ENCODE results near the gene PROK2.

PROK2 gene

GRCh38 chr3:71786217-71786549 is 1.2 kb upstream of the PROK2 start:
- no peak for DNase-seq

DNA sequence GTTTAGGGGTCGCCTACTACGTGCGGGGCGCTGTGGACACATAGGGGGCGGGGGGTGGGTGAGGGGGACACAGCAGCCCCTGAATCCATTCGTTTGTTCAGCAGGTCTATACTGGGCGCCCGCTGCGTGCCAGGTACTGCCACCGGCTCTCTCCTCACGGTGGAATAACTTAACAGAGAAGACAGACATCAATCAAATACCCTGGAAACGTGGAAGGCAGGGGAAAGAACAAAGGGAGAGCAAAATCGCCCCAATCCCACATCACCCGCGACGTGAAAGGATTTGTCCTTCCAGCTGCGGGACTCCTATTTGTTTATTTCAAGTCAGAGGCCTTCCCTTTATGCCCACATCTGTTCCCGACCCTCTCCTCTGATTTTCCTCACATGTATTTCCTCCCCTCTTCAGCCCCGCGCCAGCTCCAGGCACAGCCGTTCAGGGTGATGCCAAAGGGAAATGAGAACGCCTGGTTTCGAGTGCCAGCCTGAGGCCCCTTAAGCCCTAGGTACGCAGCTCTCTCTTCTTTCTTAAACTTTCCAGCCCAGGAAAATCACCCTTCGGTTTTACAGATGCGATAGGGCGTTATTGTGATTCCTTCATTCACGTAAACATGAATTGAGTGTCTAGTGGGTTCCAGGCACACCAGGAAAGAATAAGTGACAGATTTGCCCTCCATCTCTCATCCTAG is 726 bp upstream of the PROK2 start:
- no peak for DNase-seq

- DNase-seq = no peak
These were observed 591 bp downstream of the PROK2 start for GRCh38 chr3:71784201-71784913.

GRCh38 chr3:71783152-71783551 is 1.8 kb downstream of the PROK2 start:
- DNase-seq = no peak

DNA sequence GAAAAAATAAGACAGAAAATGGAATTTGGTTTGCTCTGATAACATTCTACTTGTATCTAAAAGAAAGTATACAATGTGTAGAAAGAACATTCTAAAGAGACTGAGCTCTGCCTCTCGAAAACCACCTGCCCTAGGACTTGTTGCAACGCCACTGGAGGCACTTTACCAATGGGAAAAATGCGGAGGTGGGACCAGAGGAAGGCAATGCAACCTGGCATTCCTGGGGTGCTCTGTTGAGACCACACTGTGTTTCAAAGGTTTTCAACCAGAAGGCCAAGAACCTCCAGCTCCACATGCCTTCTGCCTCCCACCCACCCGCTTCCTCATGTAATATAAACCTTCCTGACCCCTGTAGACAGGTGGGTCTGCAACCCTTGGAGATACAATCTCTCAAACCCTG is 4.5 kb downstream of the PROK2 start:
- DNase-seq = no peak

DNA sequence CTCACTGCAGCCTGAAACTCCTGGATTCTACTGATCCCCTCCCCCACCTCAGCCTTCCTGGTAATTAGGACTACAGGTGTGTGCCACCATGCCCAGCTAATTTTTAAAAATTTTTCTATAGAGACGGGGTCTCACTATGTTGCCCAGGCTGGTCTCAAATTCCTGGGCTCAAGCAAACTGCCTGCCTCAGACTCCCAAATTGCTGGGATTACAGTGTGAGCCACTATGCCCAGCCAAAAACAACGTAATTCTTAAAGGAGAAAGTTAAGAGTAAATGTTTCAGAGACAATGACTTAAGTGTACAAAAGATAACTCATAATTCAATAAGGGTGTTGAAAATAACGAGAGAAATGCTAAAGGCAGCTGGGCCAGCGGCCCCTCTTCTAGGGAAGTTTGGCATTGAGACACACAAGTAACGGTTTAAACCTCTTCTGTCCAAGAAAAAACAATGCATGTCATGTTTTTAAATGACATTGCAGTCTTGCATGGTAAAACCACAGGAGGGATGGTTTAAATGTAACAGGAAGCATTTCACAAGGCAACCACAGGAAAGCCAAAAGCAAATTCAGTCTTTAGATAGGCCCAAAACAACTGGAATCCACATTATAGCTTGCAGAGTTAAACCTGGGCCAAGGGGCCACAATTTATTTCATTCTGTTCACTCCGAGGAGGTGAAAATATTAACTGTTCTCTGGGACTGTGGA is 5.1 kb downstream of the PROK2 start:
- no peak for DNase-seq

DNA sequence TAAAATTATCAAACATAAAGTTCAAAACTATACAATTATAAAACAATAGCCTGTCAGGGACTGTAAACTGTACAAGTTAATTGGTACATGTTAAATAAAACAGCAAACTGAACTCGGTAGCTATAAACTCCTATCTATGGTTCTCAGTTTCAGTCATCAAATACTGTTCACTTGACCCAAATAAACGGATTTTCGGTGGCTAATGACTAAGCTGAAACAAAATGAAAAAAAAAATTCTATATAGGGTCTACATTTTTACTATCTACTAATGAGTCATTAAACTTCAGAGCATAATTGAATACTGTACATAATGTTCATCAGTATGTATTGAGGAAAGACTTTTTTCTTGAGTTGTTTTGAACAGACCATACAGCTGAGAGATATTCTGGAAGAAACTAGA is 6.6 kb downstream of the PROK2 start:
- no peak for DNase-seq

- DNase-seq = no peak
These were observed 8.4 kb downstream of the PROK2 start for GRCh38 chr3:71776538-71776937.

GRCh38 chr3:71771884-71772283 is 13.1 kb downstream of the PROK2 start:
- DNase-seq = no peak

DNA sequence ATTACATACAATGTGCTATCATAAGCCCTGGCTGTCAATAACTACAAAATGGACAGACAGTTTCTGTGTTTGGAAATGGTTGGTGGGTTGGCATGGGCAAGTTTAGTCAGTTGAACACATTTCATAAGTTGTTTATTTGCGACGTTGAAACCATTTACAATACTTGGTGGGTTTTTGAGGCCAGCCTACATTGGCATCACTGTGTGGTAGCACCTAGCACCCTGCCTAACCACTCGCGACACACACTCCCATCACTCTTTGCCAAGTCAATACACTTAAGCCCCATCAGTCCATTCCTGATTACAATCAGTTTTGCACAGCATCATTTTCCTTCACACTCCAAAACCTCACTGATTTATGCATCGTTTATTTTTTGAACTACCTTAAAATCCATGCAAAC is 13.8 kb downstream of the PROK2 start:
- DNase-seq = no peak

DNA sequence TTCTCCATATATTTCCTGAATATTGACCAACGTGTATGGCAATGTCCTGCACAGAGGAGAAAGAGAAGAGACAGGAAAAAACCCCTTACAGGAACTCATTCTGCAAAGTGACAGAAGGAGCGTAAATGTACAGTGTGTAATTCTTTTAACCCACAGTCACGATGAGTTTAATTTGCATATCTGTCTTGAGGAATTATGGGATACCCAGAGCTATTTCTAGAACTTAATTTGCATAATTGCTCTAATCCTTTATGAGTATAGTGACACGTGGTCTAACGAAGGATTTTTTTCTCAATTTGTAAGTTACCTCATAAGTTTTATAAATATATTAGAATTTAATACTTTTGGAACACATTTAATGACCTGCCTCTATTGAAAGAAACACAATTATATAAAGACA is 21.5 kb downstream of the PROK2 start:
- no peak for DNase-seq

- no peak for DNase-seq
These were observed 24.8 kb downstream of the PROK2 start for GRCh38 chr3:71760140-71760539.

DNA sequence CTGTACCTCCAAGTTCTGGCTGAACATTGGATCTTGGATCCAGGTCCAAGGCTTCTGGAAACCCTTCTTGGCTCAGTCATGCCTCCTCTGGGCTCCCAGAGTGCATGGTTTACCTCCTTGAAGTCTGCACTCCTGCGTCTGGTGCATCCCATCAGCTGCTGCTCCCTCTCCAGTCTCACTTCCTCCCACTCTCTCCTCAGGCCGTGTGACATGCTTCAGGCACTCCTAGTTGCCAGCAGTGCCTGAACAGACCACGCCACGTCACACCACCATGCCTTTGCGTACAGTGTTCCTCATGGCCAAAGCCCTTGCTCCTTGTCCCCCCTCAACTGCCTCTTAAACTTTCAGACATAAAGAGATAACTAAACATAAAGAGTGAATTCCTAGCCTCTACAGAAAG is 25.5 kb downstream of the PROK2 start:
- no peak for DNase-seq

- no peak for DNase-seq
These were observed 26.9 kb downstream of the PROK2 start for GRCh38 chr3:71758091-71758490.

DNA sequence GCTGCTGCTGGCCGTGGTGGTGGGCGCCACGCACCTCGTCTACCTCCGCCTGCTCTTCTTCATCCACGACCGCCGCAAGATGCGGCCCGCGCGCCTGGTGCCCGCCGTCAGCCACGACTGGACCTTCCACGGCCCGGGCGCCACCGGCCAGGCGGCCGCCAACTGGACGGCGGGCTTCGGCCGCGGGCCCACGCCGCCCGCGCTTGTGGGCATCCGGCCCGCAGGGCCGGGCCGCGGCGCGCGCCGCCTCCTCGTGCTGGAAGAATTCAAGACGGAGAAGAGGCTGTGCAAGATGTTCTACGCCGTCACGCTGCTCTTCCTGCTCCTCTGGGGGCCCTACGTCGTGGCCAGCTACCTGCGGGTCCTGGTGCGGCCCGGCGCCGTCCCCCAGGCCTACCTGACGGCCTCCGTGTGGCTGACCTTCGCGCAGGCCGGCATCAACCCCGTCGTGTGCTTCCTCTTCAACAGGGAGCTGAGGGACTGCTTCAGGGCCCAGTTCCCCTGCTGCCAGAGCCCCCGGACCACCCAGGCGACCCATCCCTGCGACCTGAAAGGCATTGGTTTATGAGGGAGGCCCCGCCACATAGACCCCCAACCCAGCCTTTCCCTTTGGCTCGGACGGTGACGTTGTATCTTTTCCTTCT is 30.2 kb downstream of the PROK2 start:
- no peak for DNase-seq

- DNase-seq = peak; percentile 40
These were observed 31.0 kb downstream of the PROK2 start, which contains the start of gene GPR27 for GRCh38 chr3:71753701-71754609. Gene GPR27, plus strand, starts transcription at chr3:71753855. Its CDS starts 195 bp downstream, at chr3:71754050.

DNA sequence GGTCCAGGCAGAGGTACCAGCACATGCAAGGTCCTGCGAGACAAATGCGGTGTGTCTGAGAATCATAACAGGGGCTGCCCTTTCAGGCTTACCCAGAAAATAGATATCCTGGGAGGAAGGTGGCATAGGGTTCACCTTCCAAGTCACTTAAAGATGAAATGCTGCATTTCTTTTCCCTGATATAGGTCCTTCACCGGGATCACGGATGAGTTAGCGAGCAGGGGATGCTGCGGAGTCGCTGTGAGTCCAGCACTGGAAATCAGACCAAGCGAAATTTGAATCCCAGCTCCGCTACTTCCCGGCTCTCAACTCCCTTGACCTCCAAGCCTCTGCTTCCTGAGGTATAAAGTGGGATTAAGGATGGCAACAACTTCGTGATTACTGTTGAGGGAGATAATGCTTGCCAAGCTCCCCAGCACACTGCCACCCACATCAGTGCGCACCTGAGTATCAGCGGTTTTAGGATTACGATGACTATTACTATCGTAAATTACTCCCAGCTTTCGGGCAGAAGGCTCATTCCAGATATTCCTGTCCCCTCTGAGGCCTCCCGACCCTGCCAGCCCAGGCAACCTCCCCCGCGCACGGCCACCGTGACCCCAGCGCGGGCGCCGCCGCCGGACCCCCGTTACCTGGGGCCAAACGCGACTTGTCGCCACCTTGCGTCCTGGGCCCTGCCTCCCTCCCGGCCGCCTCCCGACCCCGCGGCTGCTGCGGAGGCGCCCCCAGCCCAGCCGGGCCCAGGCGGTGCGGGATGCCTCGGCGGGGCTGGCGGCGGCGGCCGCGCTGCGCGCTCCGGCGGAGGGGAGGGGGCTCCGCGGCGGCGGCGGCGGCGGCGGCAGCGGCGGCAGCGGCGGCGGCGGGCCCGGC is 31.9 kb downstream of the PROK2 start:
- DNase-seq = no peak

DNA sequence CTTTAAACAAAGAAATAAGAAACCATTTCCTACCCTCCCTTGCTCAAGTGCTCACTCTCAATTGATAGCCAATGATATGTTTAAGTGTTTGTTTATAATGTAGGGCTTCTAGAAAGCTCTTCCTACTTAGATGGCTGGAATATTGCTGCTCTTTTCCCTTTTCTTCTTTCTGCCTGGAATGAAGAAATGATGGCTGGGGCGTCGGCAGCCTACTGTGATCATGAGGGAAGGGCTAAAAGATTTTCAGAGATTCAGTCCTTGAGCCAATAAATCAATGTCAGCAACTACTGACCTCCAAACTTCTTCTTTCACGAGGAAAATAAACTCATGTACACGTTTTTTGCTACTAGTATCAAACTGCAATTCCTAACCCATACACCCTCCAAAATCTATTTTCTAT is 33.3 kb downstream of the PROK2 start:
- no peak for DNase-seq

DNA sequence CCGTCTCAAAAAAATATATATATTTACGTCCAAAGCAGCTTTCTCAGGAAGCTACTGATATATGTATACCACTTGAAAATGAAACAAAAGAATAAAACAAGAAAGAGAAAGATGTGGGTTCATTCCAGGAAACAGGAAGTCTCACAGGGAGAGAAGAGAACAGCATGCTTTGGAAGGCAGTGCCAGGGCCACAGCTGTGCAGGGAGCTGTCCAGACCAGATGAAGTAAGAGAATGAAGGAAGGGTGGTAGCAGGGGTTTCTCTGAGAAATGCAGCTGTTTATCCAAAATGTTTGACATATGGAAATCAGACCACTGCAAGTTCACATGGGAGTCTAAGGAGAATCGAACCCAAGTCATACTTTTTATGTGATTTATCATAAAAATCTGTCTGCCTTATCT is 40.2 kb downstream of the PROK2 start:
- DNase-seq = no peak

GRCh38 chr3:71742621-71743020 is 42.3 kb downstream of the PROK2 start:
- DNase-seq = no peak

DNA sequence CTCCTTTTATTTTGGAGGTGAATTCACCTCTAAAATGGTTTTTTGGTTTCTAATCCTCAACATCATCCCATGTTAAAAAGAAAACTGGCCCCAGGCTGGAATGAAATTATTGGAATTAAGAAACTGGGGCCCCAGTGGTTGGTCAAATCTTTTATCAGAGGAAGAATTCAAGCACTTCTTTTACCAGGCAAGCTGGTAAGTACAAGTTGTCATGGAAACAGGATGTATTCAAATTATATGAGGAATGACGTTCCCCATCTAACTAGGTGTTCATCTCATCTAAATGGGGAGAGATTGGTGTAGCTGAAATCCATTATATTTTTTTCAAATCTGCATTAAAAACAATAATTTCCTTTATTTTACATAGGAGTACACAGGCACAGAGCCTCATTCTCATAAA is 50.1 kb downstream of the PROK2 start:
- no peak for DNase-seq
